ENCODE measurements around the gene TPPP. TPM values are rescaled to one million over a fixed set of nuclear protein-coding genes. Genes with fewer than 3 reads are reported as not detected.

The TPPP gene
- total and polyA plus RNA-seq, 3 experiments from 2014 or later, result 0.37 to 0.79 (median 0.38) TPM

DNA sequence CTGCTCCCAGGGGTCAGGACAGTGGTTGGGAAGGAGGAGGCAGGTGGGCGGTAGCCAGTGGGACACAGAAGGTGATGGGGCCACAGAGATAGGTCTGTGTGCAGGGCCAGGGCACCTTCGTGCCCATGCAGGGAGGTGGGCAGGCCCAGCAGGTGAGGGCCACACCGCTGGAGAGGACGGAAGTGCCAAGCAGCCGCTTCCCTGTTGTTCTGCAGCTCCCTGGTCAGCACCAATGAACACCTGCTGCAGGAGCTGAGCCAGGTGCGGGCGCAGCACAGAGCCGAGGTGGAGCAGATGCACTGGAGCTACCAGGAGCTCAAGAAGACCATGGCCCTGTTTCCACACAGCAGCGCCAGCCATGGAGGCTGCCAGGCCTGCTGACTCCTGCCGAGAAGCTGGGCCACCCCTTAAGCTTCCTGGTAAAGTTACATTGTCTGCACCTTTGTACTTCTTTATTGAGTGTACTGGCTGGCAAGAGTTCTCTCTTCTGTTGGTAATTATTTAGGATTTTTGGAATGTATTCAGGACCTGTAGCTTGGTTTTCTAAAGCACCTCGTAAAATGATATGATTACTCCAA, 40.3 kb downstream of the TPPP start:
- Histone ChIP-seq H3K4me3 (ENCODE audit: low read length) (no peak overlapping the region), H3K27ac (ENCODE audit: low read depth, low read length) (no peak overlapping the region), H3K9me3 (ENCODE audit: low read length) (no peaks in the 10 kb centered on the region), H3K4me1 (ENCODE audit: insufficient read depth, low read length) (no peaks in the 10 kb centered on the region), H3K27me3 (ENCODE audit: insufficient read depth, low read length, poor library complexity, severe bottlenecking) (no peaks in the 10 kb centered on the region), H3K36me3 (ENCODE audit: insufficient read depth, low read length) (peaks cover 3% of the 10 kb centered on the region)
- Mint-ChIP-seq H3K27ac (peak overlapping the region in 1 of 8 donors; percentile 61), H3K9me3 (no peaks in the 10 kb centered on the region), H3K4me3 (no peak overlapping the region), H3K27me3 (no peaks in the 10 kb centered on the region), H3K4me1 (no peaks in the 10 kb centered on the region), H3K36me3 (peaks cover 5 to 43% (median 23%) of the 10 kb centered on the region in 3 donors)
- no peak for DNase-seq
- POLR2A ChIA-PET, result no interaction called here
- CTCF ChIA-PET, result no interaction called here

DNA sequence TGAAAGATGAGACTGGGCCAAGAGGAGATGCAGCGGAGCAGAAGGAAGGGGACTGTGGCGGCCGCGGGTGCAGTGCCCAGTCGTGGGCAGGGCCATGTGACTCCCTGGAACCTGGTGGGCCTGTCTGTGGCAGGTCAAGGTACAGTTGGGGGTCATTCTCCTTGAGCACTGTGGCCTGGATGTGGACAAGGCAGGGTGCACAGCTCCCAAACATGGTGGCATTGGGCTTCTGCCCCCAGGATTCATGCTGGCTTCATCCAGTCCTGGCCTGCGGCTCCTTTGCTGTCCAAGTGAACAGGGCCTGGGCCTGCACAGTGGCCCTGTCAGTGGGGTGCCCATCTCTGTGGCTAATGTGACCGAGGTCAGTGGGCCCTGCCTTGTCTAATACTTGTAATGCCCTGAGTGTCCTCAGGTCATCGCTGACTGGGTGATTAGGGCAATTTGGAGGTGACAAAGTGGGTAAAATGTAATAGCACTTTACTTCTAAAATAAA, 41.1 kb downstream of the TPPP start:
- Histone ChIP-seq H3K9me3 (ENCODE audit: low read length) (no peaks in the 10 kb centered on the region), H3K27me3 (ENCODE audit: insufficient read depth, low read length, poor library complexity, severe bottlenecking) (no peaks in the 10 kb centered on the region), H3K36me3 (ENCODE audit: insufficient read depth, low read length) (peaks cover 6% of the 10 kb centered on the region), H3K4me1 (ENCODE audit: insufficient read depth, low read length) (no peaks in the 10 kb centered on the region), H3K4me3 (ENCODE audit: low read length) (no peak overlapping the region), H3K27ac (ENCODE audit: low read depth, low read length) (no peak overlapping the region)
- DNase-seq, result no peak
- ChIA-PET POLR2A (no interaction called here), CTCF (no interaction called here)
- no peaks in the 10 kb centered on the region for H3K4me1 Mint-ChIP-seq
- H3K27me3 Mint-ChIP-seq, result no peaks in the 10 kb centered on the region
- no peaks in the 10 kb centered on the region for H3K9me3 Mint-ChIP-seq
- H3K4me3 Mint-ChIP-seq, result peak overlapping the region in 1 of 7 donors; percentile 36
- H3K36me3 Mint-ChIP-seq, result peaks cover 0 to 36% (median 18%) of the 10 kb centered on the region in 3 donors
- peak overlapping the region in 5 of 8 donors; percentile 29 to 77 (median 47) for H3K27ac Mint-ChIP-seq

DNA sequence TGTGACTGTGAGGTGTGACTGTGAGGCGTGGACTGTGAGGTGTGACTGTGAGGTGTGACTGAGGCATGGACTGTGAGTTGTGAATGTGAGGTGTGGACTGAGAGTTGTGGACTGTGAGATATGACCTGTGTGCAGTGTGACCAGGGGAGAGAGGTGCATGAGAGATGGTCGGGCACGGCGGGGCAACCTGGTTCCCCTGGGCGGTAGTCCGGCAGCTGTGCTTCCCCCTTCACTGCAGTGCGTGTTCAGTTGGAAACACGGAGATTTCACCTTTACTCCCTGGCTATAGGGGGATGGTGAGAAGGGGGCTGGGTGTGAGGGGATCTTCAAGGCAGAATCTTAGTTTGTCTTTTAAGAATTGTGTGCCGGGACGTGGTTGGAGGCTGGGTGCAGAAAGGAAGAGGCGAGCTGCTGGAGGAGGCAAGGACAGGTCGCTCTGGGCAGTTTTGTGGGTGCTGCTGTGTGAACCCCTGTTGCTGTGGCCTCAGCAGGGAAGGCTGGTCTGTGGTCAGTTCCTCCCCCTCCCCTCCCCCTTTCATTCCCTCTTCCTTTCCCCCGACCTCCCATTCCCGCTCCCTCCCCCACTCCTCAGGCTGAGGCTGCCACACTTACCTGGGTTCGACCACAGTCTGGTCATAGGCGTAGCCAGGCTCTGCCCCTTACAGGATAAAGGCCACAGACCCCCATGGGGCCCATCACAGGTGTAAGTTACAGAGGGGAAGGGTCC, 41.7 kb downstream of the TPPP start:
- Mint-ChIP-seq H3K36me3 (peaks cover 0 to 35% (median 16%) of the 10 kb centered on the region in 3 donors), H3K4me3 (no peak overlapping the region), H3K4me1 (no peaks in the 10 kb centered on the region), H3K9me3 (no peaks in the 10 kb centered on the region), H3K27ac (peak overlapping the region in 2 of 8 donors; percentile 38 to 77), H3K27me3 (no peaks in the 10 kb centered on the region)
- no peak for DNase-seq
- Histone ChIP-seq H3K36me3 (ENCODE audit: insufficient read depth, low read length) (peaks cover 6% of the 10 kb centered on the region), H3K4me3 (ENCODE audit: low read length) (no peak overlapping the region), H3K27me3 (ENCODE audit: insufficient read depth, low read length, poor library complexity, severe bottlenecking) (no peaks in the 10 kb centered on the region), H3K9me3 (ENCODE audit: low read length) (no peaks in the 10 kb centered on the region), H3K4me1 (ENCODE audit: insufficient read depth, low read length) (no peaks in the 10 kb centered on the region), H3K27ac (ENCODE audit: low read depth, low read length) (no peak overlapping the region)
- ChIA-PET CTCF (no interaction called here), POLR2A (no interaction called here)

DNA sequence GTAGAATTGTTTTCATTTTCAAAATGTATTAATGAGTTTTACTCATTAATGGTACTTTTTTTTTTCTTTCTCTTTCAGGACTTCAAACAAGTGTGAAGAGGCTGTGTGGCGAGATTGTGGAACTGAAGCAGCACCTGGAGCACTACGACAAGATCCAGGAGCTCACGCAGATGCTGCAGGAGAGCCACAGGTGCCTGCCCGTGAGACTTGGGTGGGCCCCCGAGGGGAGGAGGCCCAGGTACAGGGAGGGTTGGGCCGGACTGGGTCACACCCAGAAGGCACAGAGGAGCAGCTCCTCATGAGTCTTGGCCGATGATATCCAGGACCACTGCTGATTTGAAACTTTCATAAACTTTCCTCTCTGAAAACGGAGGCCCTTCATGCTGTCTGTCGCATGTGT, 45.4 kb downstream of the TPPP start:
- no peaks in the 10 kb centered on the region for H3K27me3 Mint-ChIP-seq
- no peak overlapping the region for H3K4me3 Mint-ChIP-seq
- H3K27ac Mint-ChIP-seq, result peak overlapping the region in 1 of 8 donors; percentile 41
- CTCF ChIA-PET, result no interaction called here
- H3K27me3 ChIP-seq (ENCODE audit: insufficient read depth, low read length, poor library complexity, severe bottlenecking), result no peaks in the 10 kb centered on the region
- DNase-seq, result no peak
- H3K9me3 ChIP-seq (ENCODE audit: low read length), result no peaks in the 10 kb centered on the region
- no peak overlapping the region for H3K27ac ChIP-seq (ENCODE audit: low read depth, low read length)
- H3K36me3 Mint-ChIP-seq, result peaks cover 2 to 35% (median 9%) of the 10 kb centered on the region in 3 donors
- H3K4me1 ChIP-seq (ENCODE audit: insufficient read depth, low read length), result no peaks in the 10 kb centered on the region
- H3K4me3 ChIP-seq (ENCODE audit: low read length), result no peak overlapping the region
- peaks cover 6% of the 10 kb centered on the region for H3K36me3 ChIP-seq (ENCODE audit: insufficient read depth, low read length)
- no peaks in the 10 kb centered on the region for H3K4me1 Mint-ChIP-seq
- no peaks in the 10 kb centered on the region for H3K9me3 Mint-ChIP-seq
- POLR2A ChIA-PET, result no interaction called here

DNA sequence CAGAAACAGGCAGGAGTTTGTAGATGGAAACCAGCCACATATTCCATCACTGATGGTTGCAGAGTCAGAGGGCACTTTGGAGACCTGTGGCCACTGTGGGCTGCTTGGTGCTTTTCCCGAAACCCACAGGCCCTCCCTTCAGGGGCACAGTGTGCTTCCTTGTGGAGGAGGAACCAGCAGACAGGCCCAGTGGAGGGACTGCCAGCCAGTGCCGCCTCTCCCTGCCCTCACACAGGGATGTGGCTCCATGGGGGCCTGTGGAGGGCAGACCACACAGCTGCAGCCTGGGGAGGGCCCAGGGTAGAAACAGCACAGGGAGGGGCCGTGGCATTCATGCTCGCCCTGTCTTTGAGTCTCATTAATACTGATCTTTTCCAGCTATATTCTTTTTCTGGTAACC, 45.8 kb downstream of the TPPP start:
- POLR2A ChIA-PET, result no interaction called here
- H3K27ac ChIP-seq (ENCODE audit: low read depth, low read length), result no peak overlapping the region
- H3K36me3 Mint-ChIP-seq, result peaks cover 2 to 32% (median 9%) of the 10 kb centered on the region in 3 donors
- peaks cover 6% of the 10 kb centered on the region for H3K36me3 ChIP-seq (ENCODE audit: insufficient read depth, low read length)
- H3K4me1 Mint-ChIP-seq, result no peaks in the 10 kb centered on the region
- peak overlapping the region in 1 of 8 donors; percentile 41 for H3K27ac Mint-ChIP-seq
- no peak overlapping the region for H3K4me3 Mint-ChIP-seq
- H3K9me3 Mint-ChIP-seq, result no peaks in the 10 kb centered on the region
- no peaks in the 10 kb centered on the region for H3K4me1 ChIP-seq (ENCODE audit: insufficient read depth, low read length)
- CTCF ChIA-PET, result no interaction called here
- H3K27me3 ChIP-seq (ENCODE audit: insufficient read depth, low read length, poor library complexity, severe bottlenecking), result no peaks in the 10 kb centered on the region
- no peak overlapping the region for H3K4me3 ChIP-seq (ENCODE audit: low read length)
- no peak for DNase-seq
- no peaks in the 10 kb centered on the region for H3K9me3 ChIP-seq (ENCODE audit: low read length)
- no peaks in the 10 kb centered on the region for H3K27me3 Mint-ChIP-seq

DNA sequence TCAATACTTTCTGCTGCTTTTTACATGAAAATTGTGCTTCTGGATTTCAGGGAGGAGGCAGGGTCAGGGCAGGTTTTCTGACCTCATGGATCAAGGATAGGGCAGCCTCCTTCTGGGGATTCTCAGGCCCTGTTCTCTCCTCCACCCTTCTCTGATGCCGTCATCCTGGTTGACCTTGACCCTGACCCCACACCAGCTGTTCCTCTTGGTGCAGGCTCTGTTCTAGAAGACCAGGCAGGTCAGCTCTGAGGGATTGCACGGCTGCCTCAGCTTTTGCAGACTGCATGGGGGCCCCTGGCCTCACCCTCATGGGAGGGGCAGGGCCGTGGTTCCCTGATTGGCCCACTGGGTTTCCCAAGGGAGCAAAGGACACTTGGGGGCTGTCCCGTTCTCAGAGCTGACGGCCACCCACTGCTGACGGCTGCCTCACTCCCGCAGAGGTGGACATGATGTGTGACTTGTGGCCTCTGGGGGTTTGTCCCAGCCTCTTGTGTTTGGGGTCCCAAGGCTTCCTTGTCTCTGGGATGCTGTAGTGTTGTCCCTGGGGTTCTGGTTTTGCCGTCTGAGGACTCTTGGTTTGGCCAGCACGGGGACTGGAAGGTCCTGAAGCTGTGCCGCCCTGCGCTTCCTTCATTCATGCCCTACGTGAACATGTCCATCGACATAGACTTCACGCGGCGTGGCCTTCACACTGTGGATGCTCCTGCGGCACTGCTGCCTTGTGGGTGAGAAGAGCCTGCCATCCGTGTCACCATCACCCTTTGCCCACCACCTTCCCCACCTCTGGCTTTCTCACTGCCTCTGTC, 46.6 kb downstream of the TPPP start:
- H3K36me3 ChIP-seq (ENCODE audit: insufficient read depth, low read length), result peaks cover 6% of the 10 kb centered on the region
- no peak overlapping the region for H3K27ac ChIP-seq (ENCODE audit: low read depth, low read length)
- no peaks in the 10 kb centered on the region for H3K4me1 ChIP-seq (ENCODE audit: insufficient read depth, low read length)
- CTCF ChIA-PET, result no interaction called here
- Mint-ChIP-seq H3K27ac (peak overlapping the region in 1 of 8 donors; percentile 82), H3K27me3 (no peaks in the 10 kb centered on the region), H3K9me3 (no peaks in the 10 kb centered on the region), H3K4me3 (no peak overlapping the region), H3K36me3 (peaks cover 2 to 32% (median 9%) of the 10 kb centered on the region in 3 donors), H3K4me1 (no peaks in the 10 kb centered on the region)
- no peak for DNase-seq
- no peak overlapping the region for H3K4me3 ChIP-seq (ENCODE audit: low read length)
- H3K9me3 ChIP-seq (ENCODE audit: low read length), result no peaks in the 10 kb centered on the region
- POLR2A ChIA-PET, result no interaction called here
- H3K27me3 ChIP-seq (ENCODE audit: insufficient read depth, low read length, poor library complexity, severe bottlenecking), result no peaks in the 10 kb centered on the region

DNA sequence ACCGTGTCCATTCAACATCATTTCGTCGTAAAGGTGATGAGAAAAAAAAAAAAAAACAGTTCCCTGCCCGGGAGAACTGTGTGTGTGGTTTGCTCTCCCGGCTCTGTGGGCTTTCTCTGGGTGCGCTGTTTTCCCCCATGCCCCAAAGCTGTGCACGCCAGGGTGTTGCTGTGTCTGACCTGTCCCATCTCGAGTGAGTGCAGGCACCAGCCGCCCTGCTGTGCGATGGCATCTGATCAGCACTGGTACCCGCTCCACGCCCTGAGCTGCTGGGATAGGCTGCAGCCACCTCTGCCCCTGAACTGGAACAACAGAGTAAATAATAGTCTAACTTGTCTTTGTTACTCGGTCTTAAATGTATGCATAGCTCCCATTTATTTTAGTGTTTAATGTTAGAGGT, 47.7 kb downstream of the TPPP start:
- H3K36me3 ChIP-seq (ENCODE audit: insufficient read depth, low read length), result peaks cover 6% of the 10 kb centered on the region
- no peak overlapping the region for H3K4me3 ChIP-seq (ENCODE audit: low read length)
- ChIA-PET CTCF (no interaction called here), POLR2A (no interaction called here)
- no peaks in the 10 kb centered on the region for H3K9me3 Mint-ChIP-seq
- H3K36me3 Mint-ChIP-seq, result peaks cover 2 to 44% (median 9%) of the 10 kb centered on the region in 3 donors
- H3K27me3 Mint-ChIP-seq, result no peaks in the 10 kb centered on the region
- no peak overlapping the region for H3K27ac ChIP-seq (ENCODE audit: low read depth, low read length)
- DNase-seq, result no peak
- no peak overlapping the region for H3K27ac Mint-ChIP-seq
- no peak overlapping the region for H3K4me3 Mint-ChIP-seq
- no peaks in the 10 kb centered on the region for H3K27me3 ChIP-seq (ENCODE audit: insufficient read depth, low read length, poor library complexity, severe bottlenecking)
- no peaks in the 10 kb centered on the region for H3K4me1 Mint-ChIP-seq
- H3K4me1 ChIP-seq (ENCODE audit: insufficient read depth, low read length), result no peaks in the 10 kb centered on the region
- H3K9me3 ChIP-seq (ENCODE audit: low read length), result no peaks in the 10 kb centered on the region

DNA sequence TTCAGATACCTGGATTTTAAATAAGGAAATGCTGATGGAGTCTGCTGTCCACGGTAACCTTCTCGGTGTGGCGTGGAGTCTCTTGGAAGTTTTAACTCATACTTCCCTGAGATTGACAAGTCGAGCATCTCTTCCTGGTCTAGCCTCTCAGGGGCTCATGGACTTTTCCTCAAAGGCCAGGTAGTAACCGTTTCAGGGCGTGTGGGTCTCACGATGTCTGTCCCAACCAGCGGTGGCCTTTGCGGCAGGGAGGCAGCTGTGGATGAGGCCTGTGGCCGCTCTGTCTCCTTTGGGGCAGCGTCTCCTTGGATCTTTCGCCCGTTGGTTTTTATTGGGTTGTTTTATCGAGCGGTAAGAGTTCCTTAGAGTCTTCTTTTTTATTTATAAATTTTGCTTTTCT, 48.2 kb downstream of the TPPP start:
- no peaks in the 10 kb centered on the region for H3K27me3 ChIP-seq (ENCODE audit: insufficient read depth, low read length, poor library complexity, severe bottlenecking)
- POLR2A ChIA-PET, result no interaction called here
- H3K9me3 ChIP-seq (ENCODE audit: low read length), result no peaks in the 10 kb centered on the region
- peaks cover 10% of the 10 kb centered on the region for H3K36me3 ChIP-seq (ENCODE audit: insufficient read depth, low read length)
- Mint-ChIP-seq H3K4me1 (no peaks in the 10 kb centered on the region), H3K36me3 (peaks cover 2 to 48% (median 9%) of the 10 kb centered on the region in 3 donors), H3K27ac (no peak overlapping the region), H3K4me3 (no peak overlapping the region), H3K9me3 (no peaks in the 10 kb centered on the region), H3K27me3 (no peaks in the 10 kb centered on the region)
- H3K4me1 ChIP-seq (ENCODE audit: insufficient read depth, low read length), result no peaks in the 10 kb centered on the region
- H3K4me3 ChIP-seq (ENCODE audit: low read length), result no peak overlapping the region
- DNase-seq, result no peak
- CTCF ChIA-PET, result no interaction called here
- H3K27ac ChIP-seq (ENCODE audit: low read depth, low read length), result no peak overlapping the region

Measured in CD8-positive, alpha-beta memory T cell (primary cell).